Stimulated activated CD8-positive, alpha-beta memory T cell treated with anti-CD3 and anti-CD28 coated beads, Interleukin-15, amount 100 ng/mL, for 4 hours (primary cell): ENCODE measurements around the gene HS3ST2.
"Not testable (repeated sequence)": the region's sequence is repeated elsewhere in the genome, so short reads cannot be mapped to it uniquely, and the experiment has no call there.

Source experiments
- DNase-seq, 2 donors: peaks; one replicate each; pipeline ENCODE4 v3.0.0-alpha.2; 2020; ENCODE audit warnings: low read depth in 2 of 2

The HS3ST2 gene

GRCh38 chr16:22878955-22879354 is 65.0 kb downstream of the HS3ST2 start:
- no peak for DNase-seq

GRCh38 chr16:22879466-22879865 is 65.5 kb downstream of the HS3ST2 start:
- no peak for DNase-seq

GRCh38 chr16:22882981-22883380 is 69.0 kb downstream of the HS3ST2 start:
- no peak for DNase-seq

GRCh38 chr16:22885951-22886350 is 72.0 kb downstream of the HS3ST2 start:
- no peak for DNase-seq

- DNase-seq = no peak
These were observed 73.0 kb downstream of the HS3ST2 start for GRCh38 chr16:22886927-22887326.

- no peak for DNase-seq
These were observed 73.5 kb downstream of the HS3ST2 start for GRCh38 chr16:22887445-22887844.

- no peak for DNase-seq
These were observed 74.8 kb downstream of the HS3ST2 start for GRCh38 chr16:22888791-22889190.

- no peak for DNase-seq
These were observed 77.0 kb downstream of the HS3ST2 start for GRCh38 chr16:22890976-22891375.

GRCh38 chr16:22897184-22897583 is 83.2 kb downstream of the HS3ST2 start:
- no peak for DNase-seq

GRCh38 chr16:22898131-22898530 is 84.2 kb downstream of the HS3ST2 start:
- DNase-seq = no peak

GRCh38 chr16:22898874-22899348 is 84.9 kb downstream of the HS3ST2 start:
- DNase-seq = peak in 1 of 2 donors; percentile 8

GRCh38 chr16:22899567-22899966 is 85.6 kb downstream of the HS3ST2 start:
- DNase-seq = not testable (repeated sequence)

GRCh38 chr16:22900863-22901262 is 86.9 kb downstream of the HS3ST2 start:
- no peak for DNase-seq

- no peak for DNase-seq
These were observed 87.6 kb downstream of the HS3ST2 start for GRCh38 chr16:22901563-22901962.

GRCh38 chr16:22903716-22904115 is 89.8 kb downstream of the HS3ST2 start:
- DNase-seq = no peak

- DNase-seq = no peak
These were observed 98.7 kb downstream of the HS3ST2 start for GRCh38 chr16:22912654-22913053.

GRCh38 chr16:22915003-22915402 is 101.0 kb downstream of the HS3ST2 start:
- DNase-seq = no peak

GRCh38 chr16:22923491-22923890 is 109.5 kb downstream of the HS3ST2 start:
- no peak for DNase-seq

- no peak for DNase-seq
These were observed 110.5 kb downstream of the HS3ST2 start for GRCh38 chr16:22924492-22924891.

GRCh38 chr16:22926105-22926751 is 112.3 kb downstream of the HS3ST2 start:
- no peak for DNase-seq

- DNase-seq = no peak
These were observed 113.3 kb downstream of the HS3ST2 start for GRCh38 chr16:22927306-22927705.

- no peak for DNase-seq
These were observed 115.0 kb downstream of the HS3ST2 start for GRCh38 chr16:22928882-22929435.

GRCh38 chr16:22929461-22929860 is 115.5 kb downstream of the HS3ST2 start:
- no peak for DNase-seq
